ENCODE measurements around the gene AUTS2. TPM values are rescaled to one million over a fixed set of nuclear protein-coding genes. Genes with fewer than 3 reads are reported as not detected.

Gene AUTS2
- total and polyA plus RNA-seq, 2 donors, result 13.4 to 87.7 TPM

DNA sequence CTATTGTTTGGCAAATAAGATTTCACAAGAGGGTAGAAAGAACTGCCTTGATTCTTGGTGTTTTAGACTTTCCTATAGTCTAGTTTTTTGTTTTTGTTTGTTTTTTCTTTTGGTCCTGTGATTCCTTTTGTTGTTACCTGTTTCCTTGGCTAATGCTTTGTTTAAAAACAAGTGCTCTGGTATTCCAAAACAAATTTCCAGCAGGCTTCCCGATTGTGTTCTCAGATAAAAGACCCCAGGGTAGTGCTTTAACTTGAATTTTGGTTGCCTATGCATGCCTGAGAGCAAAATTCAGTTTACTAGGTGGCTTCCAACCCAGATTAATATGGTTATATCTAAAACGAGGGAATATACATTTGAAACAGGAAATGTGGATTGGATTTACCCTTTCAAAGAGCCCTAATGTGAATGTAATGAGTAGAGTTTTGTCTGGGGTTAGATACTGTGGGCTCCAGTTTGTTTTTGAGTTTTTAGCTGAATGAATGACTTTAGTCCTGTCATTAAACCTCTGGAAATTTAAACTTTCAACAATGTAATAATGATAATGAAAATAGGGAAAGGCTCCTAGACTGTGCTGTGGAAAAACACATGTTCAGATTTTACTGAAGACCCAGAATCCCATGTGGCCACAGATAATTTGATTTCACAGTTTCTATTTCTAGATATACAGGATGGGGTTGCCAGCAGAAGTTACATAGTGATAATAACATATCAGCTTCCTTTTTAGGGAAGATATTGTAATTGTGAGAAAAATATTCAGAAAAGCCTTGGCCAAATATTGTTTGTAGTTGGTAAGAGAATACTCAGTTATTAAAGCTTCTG lies 23.9 kb downstream of the AUTS2 start:
- WGBS, result 60% methylated on average over 2 of the region's 2 CpGs
- Histone ChIP-seq H3K4me3 (ENCODE audit: low read depth, low read length) (no peak overlapping the region), H3K27ac (ENCODE audit: low read depth) (no peak overlapping the region), H3K36me3 (ENCODE audit: insufficient read depth) (no peaks in the 10 kb centered on the region), H3K4me1 (ENCODE audit: insufficient read depth) (no peaks in the 10 kb centered on the region)
- no peak for DNase-seq (ENCODE audit: extremely low spot score)

GRCh38 chr7:69622960-69623359 lies 24.7 kb downstream of the AUTS2 start:
- Histone ChIP-seq H3K36me3 (ENCODE audit: insufficient read depth) (no peaks in the 10 kb centered on the region), H3K4me3 (ENCODE audit: low read depth, low read length) (no peak overlapping the region), H3K4me1 (ENCODE audit: insufficient read depth) (no peaks in the 10 kb centered on the region), H3K27ac (ENCODE audit: low read depth) (no peak overlapping the region)
- WGBS, result 63% methylated on average over 3 of the region's 3 CpGs
- DNase-seq (ENCODE audit: extremely low spot score), result no peak

DNA sequence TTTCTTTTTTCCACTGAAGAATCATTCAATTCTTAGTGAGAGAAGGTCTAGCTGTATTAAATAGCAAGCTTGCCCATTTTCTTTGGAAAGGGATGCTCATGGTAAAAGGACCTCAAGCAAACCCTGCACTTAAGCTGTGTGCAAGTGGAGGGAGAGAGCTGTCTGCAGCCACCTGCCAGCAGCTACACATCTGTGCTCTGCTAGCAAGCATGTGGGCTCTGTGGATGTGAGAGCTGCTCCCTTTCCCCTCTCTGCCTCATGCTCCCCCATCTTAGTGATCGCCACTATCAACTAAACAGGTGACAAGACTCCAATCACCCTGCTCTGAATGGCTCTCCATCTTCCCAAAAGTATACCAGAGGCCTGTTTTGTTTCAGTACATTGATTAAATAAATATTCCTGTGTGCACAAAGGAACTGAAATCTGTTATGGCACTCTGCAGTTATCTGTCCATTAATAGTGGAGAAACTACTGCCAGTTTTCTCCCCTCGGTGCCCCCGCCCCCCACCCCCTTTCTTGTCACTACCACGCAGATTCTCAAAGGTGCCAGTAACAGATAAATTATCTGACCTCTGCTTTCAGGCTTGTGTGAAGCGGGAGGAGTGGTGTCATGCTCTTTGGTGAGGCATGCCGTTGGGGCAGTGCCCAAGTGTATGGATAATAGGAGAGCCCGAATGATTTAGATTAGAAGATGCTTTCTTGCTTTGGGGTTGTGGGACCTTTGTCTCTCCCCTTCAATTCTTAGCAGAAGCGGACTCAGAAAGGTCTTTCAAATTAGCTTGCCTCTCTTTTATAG lies 26.4 kb downstream of the AUTS2 start:
- H3K4me3 ChIP-seq (ENCODE audit: low read depth, low read length), result no peak overlapping the region
- H3K36me3 ChIP-seq (ENCODE audit: insufficient read depth), result no peaks in the 10 kb centered on the region
- H3K4me1 ChIP-seq (ENCODE audit: insufficient read depth), result no peaks in the 10 kb centered on the region
- DNase-seq (ENCODE audit: extremely low spot score), result no peak
- no peak overlapping the region for H3K27ac ChIP-seq (ENCODE audit: low read depth)
- 84% methylated on average over 8 of the region's 8 CpGs for WGBS

GRCh38 chr7:69625238-69625637 lies 27.0 kb downstream of the AUTS2 start:
- no peak for DNase-seq (ENCODE audit: extremely low spot score)
- no peaks in the 10 kb centered on the region for H3K4me1 ChIP-seq (ENCODE audit: insufficient read depth)
- H3K36me3 ChIP-seq (ENCODE audit: insufficient read depth), result no peaks in the 10 kb centered on the region
- no peak overlapping the region for H3K27ac ChIP-seq (ENCODE audit: low read depth)
- WGBS, result 95% methylated on average over 6 of the region's 6 CpGs
- no peak overlapping the region for H3K4me3 ChIP-seq (ENCODE audit: low read depth, low read length)

DNA sequence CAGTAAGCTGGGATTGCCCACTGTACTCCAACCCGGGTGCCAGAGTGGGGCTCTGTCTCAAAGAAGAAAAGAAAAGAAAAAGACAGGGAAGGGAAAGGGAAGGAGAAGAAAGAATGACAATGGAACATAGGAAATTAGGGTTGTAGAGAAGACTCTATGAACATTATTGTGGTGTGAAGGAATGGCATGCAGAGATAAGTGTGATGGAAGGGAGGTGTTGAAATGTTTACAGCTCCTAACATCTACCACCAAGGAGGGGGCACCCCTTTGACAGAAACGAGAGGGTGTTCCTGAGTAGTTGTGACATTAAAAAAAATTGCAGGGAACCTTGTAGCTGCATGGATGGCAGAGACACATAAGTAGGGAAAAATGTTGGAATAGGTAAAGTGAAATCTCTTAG lies 27.5 kb downstream of the AUTS2 start:
- no peak for DNase-seq (ENCODE audit: extremely low spot score)
- no peak overlapping the region for H3K27ac ChIP-seq (ENCODE audit: low read depth)
- H3K4me1 ChIP-seq (ENCODE audit: insufficient read depth), result no peaks in the 10 kb centered on the region
- 78% methylated on average over 2 of the region's 2 CpGs for WGBS
- H3K4me3 ChIP-seq (ENCODE audit: low read depth, low read length), result no peak overlapping the region
- no peaks in the 10 kb centered on the region for H3K36me3 ChIP-seq (ENCODE audit: insufficient read depth)

DNA sequence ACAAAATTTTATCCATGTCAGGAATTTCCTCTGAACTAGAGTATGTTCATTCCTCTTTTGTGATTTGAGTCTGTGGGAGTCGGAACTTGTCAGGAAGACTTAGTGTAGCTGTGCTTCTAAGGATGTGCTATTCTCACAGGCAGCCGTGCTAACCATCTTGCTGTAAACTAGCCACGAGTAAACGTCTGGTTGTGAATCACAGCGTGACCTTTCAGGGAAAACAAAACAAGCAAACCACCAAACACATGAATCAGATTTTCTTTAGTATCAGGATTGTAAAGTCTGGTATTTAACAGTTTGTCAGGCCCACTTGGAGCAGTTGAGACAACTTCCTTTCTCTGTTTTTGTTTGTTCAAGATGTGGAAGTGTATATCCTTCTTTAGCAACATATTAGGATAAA lies 32.0 kb downstream of the AUTS2 start:
- Histone ChIP-seq H3K36me3 (ENCODE audit: insufficient read depth) (no peaks in the 10 kb centered on the region), H3K27ac (ENCODE audit: low read depth) (no peak overlapping the region), H3K4me1 (ENCODE audit: insufficient read depth) (no peaks in the 10 kb centered on the region), H3K4me3 (ENCODE audit: low read depth, low read length) (no peak overlapping the region)
- WGBS, result 41% methylated on average over 5 of the region's 5 CpGs
- no peak for DNase-seq (ENCODE audit: extremely low spot score)

DNA sequence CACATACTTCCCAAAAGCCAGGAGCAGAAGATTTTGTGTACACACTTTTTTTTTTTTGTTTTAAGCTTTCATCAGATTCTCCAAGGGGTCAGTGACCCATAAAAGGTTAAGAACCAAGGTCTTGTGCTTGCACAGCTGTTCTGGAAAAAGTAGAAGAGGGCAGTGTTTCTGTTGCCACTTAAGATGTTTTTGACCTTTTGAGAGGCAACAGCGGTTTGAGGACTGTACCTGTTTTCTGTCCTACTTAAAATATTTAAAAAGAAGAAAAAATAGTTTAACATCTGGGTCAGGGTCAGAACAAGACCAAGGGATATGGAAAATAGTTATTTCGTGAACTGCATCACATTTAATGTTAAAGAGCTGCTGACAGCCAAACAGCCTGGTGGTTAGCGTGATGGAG lies 32.9 kb downstream of the AUTS2 start:
- 94% methylated on average over 3 of the region's 3 CpGs for WGBS
- no peaks in the 10 kb centered on the region for H3K36me3 ChIP-seq (ENCODE audit: insufficient read depth)
- no peaks in the 10 kb centered on the region for H3K4me1 ChIP-seq (ENCODE audit: insufficient read depth)
- no peak overlapping the region for H3K4me3 ChIP-seq (ENCODE audit: low read depth, low read length)
- H3K27ac ChIP-seq (ENCODE audit: low read depth), result no peak overlapping the region
- no peak for DNase-seq (ENCODE audit: extremely low spot score)

- whole genome bisulfite sequencing, result 90% methylated on average over 3 of the region's 3 CpGs
- no peaks in the 10 kb centered on the region for H3K36me3 ChIP-seq (ENCODE audit: insufficient read depth)
- no peak for DNase-seq (ENCODE audit: extremely low spot score)
- H3K4me1 ChIP-seq (ENCODE audit: insufficient read depth), result no peaks in the 10 kb centered on the region
- no peak overlapping the region for H3K4me3 ChIP-seq (ENCODE audit: low read depth, low read length)
- H3K27ac ChIP-seq (ENCODE audit: low read depth), result no peak overlapping the region
These were observed 34.0 kb downstream of the AUTS2 start for GRCh38 chr7:69632280-69632679.

DNA sequence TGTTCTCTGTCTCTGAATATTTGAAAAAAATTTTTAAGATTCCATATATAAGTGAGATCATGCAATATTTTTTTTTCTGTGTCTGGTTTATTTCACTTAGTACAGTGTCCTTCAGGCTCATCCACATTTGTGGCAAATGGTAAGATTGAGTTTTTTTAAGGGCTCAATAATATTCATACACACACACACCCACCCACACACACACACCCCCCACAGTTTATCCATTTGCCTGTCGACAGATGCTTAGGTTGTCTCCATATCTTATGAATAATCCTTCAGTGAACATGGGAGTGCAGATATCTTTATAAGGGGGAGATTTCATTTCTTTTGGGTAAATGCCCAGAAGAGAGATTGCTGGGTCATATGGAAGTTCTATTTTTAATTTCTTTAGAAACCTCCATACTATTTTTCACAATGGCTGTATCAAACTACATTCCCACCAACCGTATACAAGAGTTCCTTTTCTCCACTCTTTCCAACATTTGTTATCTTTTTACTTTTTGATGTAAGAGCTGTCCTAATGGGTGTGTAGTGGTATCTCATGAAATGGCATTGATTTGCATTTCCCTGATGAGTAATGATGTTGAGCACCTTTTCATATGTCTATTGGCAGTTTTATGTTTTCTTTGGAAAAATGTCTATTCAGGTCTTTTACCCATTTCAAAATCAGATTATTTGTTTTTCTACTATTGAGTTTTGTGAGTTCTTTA lies 35.0 kb downstream of the AUTS2 start:
- H3K36me3 ChIP-seq (ENCODE audit: insufficient read depth), result no peaks in the 10 kb centered on the region
- no peak overlapping the region for H3K27ac ChIP-seq (ENCODE audit: low read depth)
- 48% methylated on average over 2 of the region's 2 CpGs for WGBS
- no peaks in the 10 kb centered on the region for H3K4me1 ChIP-seq (ENCODE audit: insufficient read depth)
- no peak overlapping the region for H3K4me3 ChIP-seq (ENCODE audit: low read depth, low read length)
- peak; percentile 40 for DNase-seq (ENCODE audit: extremely low spot score)

- Histone ChIP-seq H3K36me3 (ENCODE audit: insufficient read depth) (no peaks in the 10 kb centered on the region), H3K4me3 (ENCODE audit: low read depth, low read length) (no peak overlapping the region), H3K27ac (ENCODE audit: low read depth) (no peak overlapping the region), H3K4me1 (ENCODE audit: insufficient read depth) (no peaks in the 10 kb centered on the region)
- no peak for DNase-seq (ENCODE audit: extremely low spot score)
- 53% methylated on average over 4 of the region's 4 CpGs for WGBS
These were observed 37.4 kb downstream of the AUTS2 start for GRCh38 chr7:69635555-69636185.

- H3K36me3 ChIP-seq (ENCODE audit: insufficient read depth), result no peaks in the 10 kb centered on the region
- H3K27ac ChIP-seq (ENCODE audit: low read depth), result no peak overlapping the region
- no peaks in the 10 kb centered on the region for H3K4me1 ChIP-seq (ENCODE audit: insufficient read depth)
- no peak overlapping the region for H3K4me3 ChIP-seq (ENCODE audit: low read depth, low read length)
- WGBS, result 97% methylated on average over 1 of the region's 1 CpG
- DNase-seq (ENCODE audit: extremely low spot score), result no peak
These were observed 40.4 kb downstream of the AUTS2 start for GRCh38 chr7:69638674-69639073.

DNA sequence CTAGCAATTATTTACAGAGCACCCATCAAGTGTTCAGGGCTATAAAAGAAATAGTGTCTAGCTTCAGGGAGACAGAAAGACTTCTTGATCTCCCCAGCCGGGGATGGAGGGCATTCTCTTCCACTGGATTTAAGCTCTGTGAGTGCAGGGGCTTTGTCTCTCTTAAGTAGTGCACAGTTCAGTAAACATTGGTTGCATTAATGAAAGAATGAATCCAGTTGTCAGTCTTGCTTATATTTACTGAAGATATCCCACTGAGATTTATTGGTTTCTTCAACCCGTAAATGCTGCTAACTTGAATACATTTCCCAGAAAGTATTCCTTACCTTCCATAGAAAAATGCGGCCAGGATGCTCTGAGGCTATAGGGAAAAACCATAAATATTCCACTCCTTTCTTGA lies 41.9 kb downstream of the AUTS2 start:
- Histone ChIP-seq H3K27ac (ENCODE audit: low read depth) (no peak overlapping the region), H3K36me3 (ENCODE audit: insufficient read depth) (no peaks in the 10 kb centered on the region), H3K4me3 (ENCODE audit: low read depth, low read length) (no peak overlapping the region), H3K4me1 (ENCODE audit: insufficient read depth) (no peaks in the 10 kb centered on the region)
- 86% methylated on average over 3 of the region's 3 CpGs for WGBS
- no peak for DNase-seq (ENCODE audit: extremely low spot score)

- Histone ChIP-seq H3K27ac (ENCODE audit: low read depth) (no peak overlapping the region), H3K36me3 (ENCODE audit: insufficient read depth) (no peaks in the 10 kb centered on the region), H3K4me3 (ENCODE audit: low read depth, low read length) (no peak overlapping the region), H3K4me1 (ENCODE audit: insufficient read depth) (no peaks in the 10 kb centered on the region)
- no peak for DNase-seq (ENCODE audit: extremely low spot score)
- WGBS, result 86% methylated on average over 5 of the region's 5 CpGs
These were observed 42.8 kb downstream of the AUTS2 start for GRCh38 chr7:69640925-69641594.
